Psoas muscle (tissue), 8 donors: ENCODE results near the gene DNAH3. TPM values are rescaled to one million over a fixed set of nuclear protein-coding genes. Genes with fewer than 3 reads are reported as not detected.

Experiments
- ATAC-seq, 4 donors: fragments of 200-7000 bp; cut with Tn5 transposase; one replicate each; pipeline ENCODE4 v1.9.1; 2020; ENCODE audit warnings: moderate library complexity in 3 of 4, mild to moderate bottlenecking in 2 of 4
- DNase-seq, 2 donors: peaks; one replicate each; pipeline ENCODE4 v3.0.0-alpha.2; 2020
- H3K27ac ChIP-seq: fragments of 200-600 bp; one replicate; pipeline ENCODE4 v1.8.0; 2022
- H3K27me3 ChIP-seq, 3 donors: fragments of 200-600 bp in 1 of 3; one replicate each; pipeline versions ENCODE4 v1.6.1 to v1.8.0; 2013 to 2022; ENCODE audit warnings: low read length in 2 of 3, mild to moderate bottlenecking in 2 of 3, moderate library complexity in 1 of 3; ENCODE audit not compliant: insufficient read depth in 3 of 3
- H3K36me3 ChIP-seq, 2 donors: fragments of 200-600 bp in 1 of 2; one replicate each; pipeline versions ENCODE4 v1.6.1 to v1.8.0; 2013 to 2022; ENCODE audit warnings: low read depth in 1 of 2, mild to moderate bottlenecking in 1 of 2, moderate library complexity in 1 of 2; ENCODE audit not compliant: insufficient read depth in 1 of 2
- H3K4me1 ChIP-seq: fragments of 200-600 bp; one replicate; pipeline ENCODE4 v1.8.0; 2022
- H3K4me3 ChIP-seq: fragments of 200-600 bp; one replicate; pipeline ENCODE4 v1.8.0; 2022; ENCODE audit warnings: mild to moderate bottlenecking
- H3K9me3 ChIP-seq: fragments of 200-600 bp; one replicate; pipeline ENCODE4 v1.8.0; 2022
- CTCF ChIP-seq: fragments of 200-600 bp; IDR thresholded peaks from one replicate; pipeline ENCODE4 v1.8.0; 2022; ENCODE audit warnings: antibody characterized with exemption
- WGBS, 3 donors: extraction: QIAGEN DNeasy Blood & Tissue Kit; methylation state at CpG; one replicate each; pipeline versions ENCODE4 v1.1.6 to v1.1.7; 2013; 5-methylcytosine and 5-hydroxymethylcytosine counted together
- intact Hi-C, 2 donors: fragments of 100-400 bp; cut with DNase I; formaldehyde crosslinking; loops; one replicate each; pipeline versions ENCODE4 v1.11.0 to v1.14.2; 2022
- polyA plus RNA-seq, 3 donors: library from polyadenylated mRNA; stranded (reverse); fragments of 200-250 nt; gene quantifications; one replicate each; pipeline ENCODE4 v1.2.3, GENCODE V29; 2013
- total RNA-seq, 4 donors: library from RNA; stranded (reverse); fragmentation: NEBNext Ultra II Directional in 2 of 4; extraction: Animal tissue kit (Norgen Biotek cat#: 25700) in 2 of 4; gene quantifications; one replicate each; pipeline versions ENCODE4 v1.2.1 to v1.2.4, GENCODE V29; 2021 to 2023
- donor health status: healthy with polysubstance abuse.
- donor health status: DM: no; HTN: no; CAD: no; lungs with moderate emphysema.
- donor health status: Bipolar disorder and iron deficiency.
- donor health status: healthy.
- donor health status: DM: yes; HTN: yes; CAD: no.
- donor health status: DM: no; HTN: no; CAD: no.
- donor health status: DM: no; HTN: no; CAD: no.
- donor health status: DM: yes; HTN: yes; CAD: no.

The DNAH3 gene
- total and polyA plus RNA-seq, 7 donors: 0.01 to 2.1 (median 0.17) TPM; not detected in 1

DNA sequence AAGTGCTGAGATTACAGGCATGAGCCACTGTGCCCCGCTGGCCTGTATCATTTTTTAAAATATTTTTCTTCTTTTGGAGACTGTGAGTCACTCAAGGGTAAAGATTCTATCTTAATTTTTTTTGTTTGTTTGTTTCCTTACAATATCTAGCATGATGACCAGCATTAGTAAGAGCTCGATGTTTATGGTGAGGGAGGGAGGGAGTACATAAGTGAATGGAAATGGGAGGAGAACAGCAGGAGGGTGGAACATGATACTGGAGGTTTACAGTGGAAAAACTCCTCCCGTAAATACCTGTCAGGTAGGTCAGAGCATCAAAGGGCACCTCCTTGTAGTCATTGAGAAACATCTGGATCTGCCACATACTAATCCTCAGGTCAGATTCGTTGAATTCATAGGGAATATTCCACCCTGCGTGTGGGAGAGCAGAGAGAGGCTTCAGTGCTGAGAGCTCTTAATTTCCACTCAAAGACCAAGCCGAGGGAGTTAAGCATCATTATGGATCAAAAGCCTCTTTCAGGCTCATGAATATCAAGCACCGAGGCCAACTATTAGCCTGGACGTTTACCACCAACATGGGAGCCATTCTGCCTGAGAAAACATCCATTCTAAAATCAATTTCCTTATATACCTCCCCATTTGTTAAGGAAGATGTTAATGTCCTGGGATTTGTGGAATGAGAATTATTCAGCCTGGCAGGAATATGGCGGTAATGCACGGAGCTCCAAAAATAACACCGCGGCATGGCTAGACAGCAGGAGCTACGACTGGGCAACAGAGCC lies 198.3 kb downstream of the DNAH3 start:
- no peak for DNase-seq
- no peak for TF ChIP-seq CTCF
- WGBS, 3 donors: 54 to 72% (median 55%) methylated on average over 13 of the region's 13 CpGs
- Histone ChIP-seq H3K27ac (no peak overlapping the region), H3K4me3 (no peak overlapping the region), H3K27me3 (peaks cover 0 to 4% (median 0%) of the 10 kb centered on the region in 3 donors), H3K4me1 (no peaks in the 10 kb centered on the region), H3K36me3 (no peaks in the 10 kb centered on the region), H3K9me3 (no peaks in the 10 kb centered on the region)
- intact Hi-C loops: no loop called here
- no peak for ATAC-seq

DNA sequence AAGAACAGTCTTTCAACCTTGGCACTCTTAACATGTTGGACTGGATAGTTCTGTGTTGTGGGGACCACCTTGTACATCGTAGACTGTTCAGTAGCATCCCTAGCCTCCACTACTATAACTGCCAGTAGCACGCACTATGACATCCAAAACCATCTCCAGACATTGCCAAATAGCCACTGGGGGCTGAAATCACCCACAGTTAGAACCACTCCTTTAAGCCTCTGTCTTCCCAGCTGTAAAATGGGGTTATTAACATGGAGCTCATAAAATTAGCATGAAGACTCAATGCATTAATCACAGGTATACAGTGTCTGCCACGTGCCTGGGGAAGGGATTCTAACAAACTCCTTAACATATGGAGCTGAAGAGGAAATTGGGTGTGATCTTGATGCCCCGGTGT lies 200.4 kb downstream of the DNAH3 start:
- no peaks in the 10 kb centered on the region for H3K9me3 ChIP-seq
- H3K27me3 ChIP-seq: peaks cover 0 to 4% (median 0%) of the 10 kb centered on the region in 3 donors
- TF ChIP-seq CTCF: no peak
- no peak for ATAC-seq
- intact Hi-C loops: no loop called here
- H3K4me3 ChIP-seq: no peak overlapping the region
- WGBS, 3 donors: 63 to 73% (median 63%) methylated on average over 4 of the region's 4 CpGs
- no peak overlapping the region for H3K27ac ChIP-seq
- H3K36me3 ChIP-seq: no peaks in the 10 kb centered on the region
- no peaks in the 10 kb centered on the region for H3K4me1 ChIP-seq
- no peak for DNase-seq

DNA sequence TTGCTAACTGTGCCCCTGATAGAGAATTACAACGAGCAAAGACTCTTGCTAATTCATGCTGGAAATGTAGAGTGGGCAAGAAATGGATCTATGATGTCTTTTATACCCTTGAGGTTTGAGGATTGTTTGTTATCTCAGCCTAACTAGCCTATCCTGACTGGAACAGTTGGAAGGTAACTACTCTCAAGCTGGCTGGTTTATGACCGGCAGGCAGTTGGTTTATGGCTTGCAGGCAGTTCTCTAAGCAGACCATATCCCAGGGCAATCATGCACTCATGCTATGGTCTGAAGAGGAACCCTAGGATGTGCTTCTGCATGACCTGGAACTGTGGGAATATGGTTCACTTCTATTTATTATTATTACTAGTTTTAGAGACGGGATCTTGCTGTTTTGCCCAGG lies 201.0 kb downstream of the DNAH3 start:
- WGBS, 3 donors: 65 to 76% (median 71%) methylated on average over 3 of the region's 3 CpGs
- Histone ChIP-seq H3K4me3 (no peak overlapping the region), H3K27ac (no peak overlapping the region), H3K36me3 (no peaks in the 10 kb centered on the region), H3K9me3 (no peaks in the 10 kb centered on the region), H3K4me1 (no peaks in the 10 kb centered on the region), H3K27me3 (peaks cover 0 to 4% (median 0%) of the 10 kb centered on the region in 3 donors)
- intact Hi-C loops: no loop called here
- no peak for DNase-seq
- no peak for ATAC-seq
- no peak for TF ChIP-seq CTCF

GRCh38 chr16:20948444-20948843 lies 202.2 kb downstream of the DNAH3 start:
- DNase-seq: no peak
- no peak overlapping the region for H3K4me3 ChIP-seq
- H3K4me1 ChIP-seq: no peaks in the 10 kb centered on the region
- TF ChIP-seq CTCF: no peak
- H3K9me3 ChIP-seq: no peaks in the 10 kb centered on the region
- H3K27me3 ChIP-seq: peaks cover 0 to 4% (median 0%) of the 10 kb centered on the region in 3 donors
- intact Hi-C loops: no loop called here
- WGBS, 3 donors: 81 to 87% (median 86%) methylated on average over 9 of the region's 9 CpGs
- no peak for ATAC-seq
- no peaks in the 10 kb centered on the region for H3K36me3 ChIP-seq
- no peak overlapping the region for H3K27ac ChIP-seq
